Peyer's patch (tissue), 4 donors: ENCODE data around the gene KCNJ10. TPM values are rescaled to one million over a fixed set of nuclear protein-coding genes. Genes with fewer than 3 reads are reported as not detected.

Experiments used
- DNase-seq, 3 donors: peaks; one replicate each; pipeline ENCODE4 v3.0.0-alpha.2; 2017 to 2019
- H3K27ac ChIP-seq, 4 donors: fragments of 200-600 bp; sonication (generic); one replicate each; pipeline ENCODE4 v1.5.1; 2016 to 2019
- H3K27me3 ChIP-seq, 2 donors: fragments of 200-600 bp; sonication (generic); one replicate each; pipeline ENCODE4 v1.5.1; 2019
- H3K36me3 ChIP-seq, 3 donors: fragments of 200-600 bp; sonication (generic); one replicate each; pipeline ENCODE4 v1.5.1; 2016 to 2019
- H3K4me1 ChIP-seq, 4 donors: fragments of 200-600 bp; sonication (generic); one replicate each; pipeline ENCODE4 v1.5.1; 2016 to 2019
- H3K4me3 ChIP-seq, 4 donors: fragments of 200-600 bp; sonication (generic); 1 replicate in 3 of 4; 2 replicates in 1 of 4; pipeline ENCODE4 v1.5.1; 2016 to 2019; ENCODE audit warnings: mild to moderate bottlenecking in 1 of 4
- H3K9me3 ChIP-seq, 4 donors: fragments of 200-600 bp; sonication (generic); one replicate each; pipeline ENCODE4 v1.5.1; 2016 to 2019; ENCODE audit warnings: mild to moderate bottlenecking in 1 of 4
- POLR2A ChIP-seq, 2 donors: fragments of 450-650 bp; IDR thresholded peaks; one replicate each; pipeline ENCODE4 v1.5.1; 2017; ENCODE audit warnings: antibody characterized with exemption in 2 of 2, mild to moderate bottlenecking in 2 of 2, moderate library complexity in 2 of 2
- total RNA-seq, 4 donors: library from RNA; depleted of rRNA; stranded (reverse); fragments of >200 nt; gene quantifications; one replicate each; pipeline ENCODE4 v1.1.0, GENCODE V29; 2016
- TF ChIP-seq, protein P1 (sequence below), 6 experiments: fragments of 450-650 bp in 4 of 6; fragments of 200-600 bp in 2 of 6; sonication (generic) in 1 of 6; IDR thresholded peaks; one replicate each; pipeline ENCODE4 v1.5.1; 2017 to 2019; ENCODE audit warnings: antibody characterized with exemption in 6 of 6, mild to moderate bottlenecking in 3 of 6, moderate library complexity in 1 of 6

The KCNJ10 gene
- total RNA-seq, 4 donors from 2014 or later: not detected

GRCh38 chr1:159980786-159981185, 89.2 kb downstream of the KCNJ10 start:
- no peak for TF ChIP-seq POLR2A (IDR thresholded peaks at IDR 0.05)
- TF ChIP-seq, protein P1, sequence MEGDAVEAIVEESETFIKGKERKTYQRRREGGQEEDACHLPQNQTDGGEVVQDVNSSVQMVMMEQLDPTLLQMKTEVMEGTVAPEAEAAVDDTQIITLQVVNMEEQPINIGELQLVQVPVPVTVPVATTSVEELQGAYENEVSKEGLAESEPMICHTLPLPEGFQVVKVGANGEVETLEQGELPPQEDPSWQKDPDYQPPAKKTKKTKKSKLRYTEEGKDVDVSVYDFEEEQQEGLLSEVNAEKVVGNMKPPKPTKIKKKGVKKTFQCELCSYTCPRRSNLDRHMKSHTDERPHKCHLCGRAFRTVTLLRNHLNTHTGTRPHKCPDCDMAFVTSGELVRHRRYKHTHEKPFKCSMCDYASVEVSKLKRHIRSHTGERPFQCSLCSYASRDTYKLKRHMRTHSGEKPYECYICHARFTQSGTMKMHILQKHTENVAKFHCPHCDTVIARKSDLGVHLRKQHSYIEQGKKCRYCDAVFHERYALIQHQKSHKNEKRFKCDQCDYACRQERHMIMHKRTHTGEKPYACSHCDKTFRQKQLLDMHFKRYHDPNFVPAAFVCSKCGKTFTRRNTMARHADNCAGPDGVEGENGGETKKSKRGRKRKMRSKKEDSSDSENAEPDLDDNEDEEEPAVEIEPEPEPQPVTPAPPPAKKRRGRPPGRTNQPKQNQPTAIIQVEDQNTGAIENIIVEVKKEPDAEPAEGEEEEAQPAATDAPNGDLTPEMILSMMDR (IDR thresholded peaks at IDR 0.05): no peak
- Histone ChIP-seq H3K27ac (no peak overlapping the region), H3K4me1 (no peaks in the 10 kb centered on the region), H3K4me3 (no peak overlapping the region), H3K36me3 (peaks cover 0 to 8% (median 0%) of the 10 kb centered on the region in 3 donors), H3K9me3 (no peaks in the 10 kb centered on the region), H3K27me3 (no peaks in the 10 kb centered on the region)
- no peak for DNase-seq

DNA sequence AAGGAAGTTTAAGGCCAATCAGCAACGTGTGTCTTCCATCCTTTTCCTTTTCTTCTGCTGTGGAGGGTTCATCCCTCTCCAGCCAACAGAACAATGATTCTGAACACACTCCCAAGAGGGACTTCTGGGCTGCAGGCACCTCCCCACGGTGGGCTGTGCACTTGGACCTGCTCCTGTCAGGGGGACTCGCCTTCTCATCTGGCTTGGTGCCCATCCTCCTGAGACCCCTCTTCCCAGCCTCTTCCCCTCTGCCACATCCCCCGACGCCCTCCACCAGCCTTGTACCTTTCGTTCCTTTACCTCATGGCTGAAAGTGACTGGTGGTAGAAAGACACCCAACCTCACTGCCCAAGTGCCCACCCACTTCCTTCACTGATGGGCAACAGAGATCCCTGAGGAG, 89.9 kb downstream of the KCNJ10 start:
- no peak for TF ChIP-seq POLR2A (IDR thresholded peaks at IDR 0.05)
- TF ChIP-seq, protein P1 (IDR thresholded peaks at IDR 0.05): no peak
- DNase-seq: no peak
- Histone ChIP-seq H3K4me3 (no peak overlapping the region), H3K27me3 (no peaks in the 10 kb centered on the region), H3K27ac (no peak overlapping the region), H3K36me3 (peaks cover 0 to 8% (median 0%) of the 10 kb centered on the region in 3 donors), H3K4me1 (no peaks in the 10 kb centered on the region), H3K9me3 (no peaks in the 10 kb centered on the region)

DNA sequence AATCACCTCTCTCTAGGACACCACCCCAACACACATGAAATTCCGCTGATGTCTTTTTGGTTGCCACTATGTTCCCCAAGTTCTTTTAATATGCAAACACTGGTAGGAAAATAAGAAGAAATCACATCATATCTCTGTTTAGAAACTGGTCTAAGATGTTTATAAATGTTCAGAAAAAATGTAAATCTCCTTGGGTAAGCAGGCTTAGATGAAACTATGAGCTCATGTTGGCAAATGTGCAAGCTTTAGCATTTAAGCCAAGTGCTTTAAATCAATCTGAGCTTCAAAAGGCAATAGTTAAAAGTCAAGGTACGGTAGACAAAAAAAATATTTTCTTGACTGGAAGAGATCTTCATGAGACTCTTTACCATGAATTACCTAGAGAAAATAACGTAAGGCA, 90.7 kb downstream of the KCNJ10 start:
- H3K36me3 ChIP-seq: peaks cover 0 to 8% (median 0%) of the 10 kb centered on the region in 3 donors
- H3K4me3 ChIP-seq: no peak overlapping the region
- no peaks in the 10 kb centered on the region for H3K4me1 ChIP-seq
- H3K9me3 ChIP-seq: no peaks in the 10 kb centered on the region
- H3K27me3 ChIP-seq: no peaks in the 10 kb centered on the region
- no peak for TF ChIP-seq POLR2A (IDR thresholded peaks at IDR 0.05)
- TF ChIP-seq, protein P1 (IDR thresholded peaks at IDR 0.05): no peak
- H3K27ac ChIP-seq: no peak overlapping the region
- no peak for DNase-seq

- Histone ChIP-seq H3K27me3 (no peaks in the 10 kb centered on the region), H3K4me3 (no peak overlapping the region), H3K4me1 (no peaks in the 10 kb centered on the region), H3K27ac (no peak overlapping the region), H3K9me3 (no peaks in the 10 kb centered on the region), H3K36me3 (peaks cover 0 to 8% (median 0%) of the 10 kb centered on the region in 3 donors)
- no peak for TF ChIP-seq POLR2A (IDR thresholded peaks at IDR 0.05)
- TF ChIP-seq, protein P1 (IDR thresholded peaks at IDR 0.05): no peak
- no peak for DNase-seq
Observed at GRCh38 chr1:159978107-159978398, 91.9 kb downstream of the KCNJ10 start.

GRCh38 chr1:159977364-159978106, 92.4 kb downstream of the KCNJ10 start:
- H3K4me3 ChIP-seq: no peak overlapping the region
- TF ChIP-seq, protein P1 (IDR thresholded peaks at IDR 0.05): no peak
- no peak for TF ChIP-seq POLR2A (IDR thresholded peaks at IDR 0.05)
- no peak overlapping the region for H3K27ac ChIP-seq
- no peaks in the 10 kb centered on the region for H3K9me3 ChIP-seq
- DNase-seq: no peak
- H3K27me3 ChIP-seq: no peaks in the 10 kb centered on the region
- no peaks in the 10 kb centered on the region for H3K4me1 ChIP-seq
- peaks cover 0 to 8% (median 0%) of the 10 kb centered on the region in 3 donors for H3K36me3 ChIP-seq
